ENCODE measurements around the gene UGT2B10. TPM values are rescaled to one million over a fixed set of nuclear protein-coding genes. Genes with fewer than 3 reads are reported as not detected.

Gene UGT2B10
- total and polyA plus RNA-seq, 9 of the 15 experiments (the other 6 are each of a cell fraction or from before 2014, with no cell fraction given): 0.18 TPM; not detected in 8

- no peak for TF ChIP-seq ZHX1 (conservative IDR thresholded peaks at IDR 0.05; ENCODE audit: low read length)
- TF ChIP-seq ZBTB40 (IDR thresholded peaks at IDR 0.05): no peak
- TF ChIP-seq ZBTB40 (CRISPR knock-in tag; IDR thresholded peaks at IDR 0.05): no peak
- TF ChIP-seq HMGN3 (IDR thresholded peaks at IDR 0.05; ENCODE audit: borderline replicate concordance, extremely low read depth, insufficient read length, low read depth, low read length): peak; percentile 72
- TF ChIP-seq ZNF76 (CRISPR knock-in tag; IDR thresholded peaks at IDR 0.05; ENCODE audit: borderline replicate concordance): no peak
- no peak for TF ChIP-seq KAT8 (IDR thresholded peaks at IDR 0.05; ENCODE audit: low read depth)
- TF ChIP-seq ZBTB8A (IDR thresholded peaks at IDR 0.05; ENCODE audit: partially characterized antibody): no peak
- no peak for TF ChIP-seq NR3C1 (CRISPR knock-in tag; IDR thresholded peaks at IDR 0.05)
- TF ChIP-seq SMAD1 (IDR thresholded peaks at IDR 0.05; ENCODE audit: low read depth, low read length, partially characterized antibody): peak; percentile 44
Observed at GRCh38 chr4:68864438-68865187, 48.8 kb downstream of the UGT2B10 start (continued).
